Colonic mucosa (tissue), 4 donors: ENCODE measurements around the gene ABCA4. TPM values are rescaled to one million over a fixed set of nuclear protein-coding genes. Genes with fewer than 3 reads are reported as not detected.

Experiments used
- DNase-seq: peaks from one replicate; pipeline ENCODE4 v3.0.0-alpha.2; 2020
- H3K27ac ChIP-seq: fragments of 200-600 bp; one replicate; pipeline ENCODE4 v1.8.0; 2021
- H3K27me3 ChIP-seq: fragments of 200-600 bp; one replicate; pipeline ENCODE4 v1.8.0; 2021
- H3K36me3 ChIP-seq: fragments of 200-600 bp; one replicate; pipeline ENCODE4 v1.8.0; 2021
- H3K4me1 ChIP-seq: fragments of 200-600 bp; one replicate; pipeline ENCODE4 v1.8.0; 2021; ENCODE audit warnings: mild to moderate bottlenecking
- H3K4me3 ChIP-seq: fragments of 200-600 bp; one replicate; pipeline ENCODE4 v1.8.0; 2021
- H3K9ac ChIP-seq, 2 donors: one replicate each; pipeline ENCODE4 v1.7.0; 2013; ENCODE audit warnings: control low read depth in 2 of 2, low read depth in 2 of 2, low read length in 2 of 2
- H3K9me3 ChIP-seq: fragments of 200-600 bp; one replicate; pipeline ENCODE4 v1.8.0; 2021
- CTCF ChIP-seq: fragments of 200-600 bp; IDR thresholded peaks from one replicate; pipeline ENCODE4 v1.8.0; 2022; ENCODE audit warnings: antibody characterized with exemption, mild to moderate bottlenecking
- intact Hi-C: fragments of 100-400 bp; cut with DNase I; formaldehyde crosslinking; loops from one replicate; pipeline ENCODE4 v1.14.1; 2022
- total RNA-seq, 2 donors: library from RNA; stranded (reverse); fragmentation: NEBNext Ultra II Directional in 1 of 2; extraction: Animal tissue kit (Norgen Biotek cat#: 25700) in 1 of 2; gene quantifications; one replicate each; pipeline ENCODE4 v1.2.1, GENCODE V29; 2021
- donor health status: healthy.
- donor health status: DM: no; HTN: no; CAD: no.
- donor health status: DM: no; HTN: no; CAD: no.

Gene ABCA4
- total RNA-seq, 2 donors from 2014 or later, result 0.02 to 0.27 TPM

DNA sequence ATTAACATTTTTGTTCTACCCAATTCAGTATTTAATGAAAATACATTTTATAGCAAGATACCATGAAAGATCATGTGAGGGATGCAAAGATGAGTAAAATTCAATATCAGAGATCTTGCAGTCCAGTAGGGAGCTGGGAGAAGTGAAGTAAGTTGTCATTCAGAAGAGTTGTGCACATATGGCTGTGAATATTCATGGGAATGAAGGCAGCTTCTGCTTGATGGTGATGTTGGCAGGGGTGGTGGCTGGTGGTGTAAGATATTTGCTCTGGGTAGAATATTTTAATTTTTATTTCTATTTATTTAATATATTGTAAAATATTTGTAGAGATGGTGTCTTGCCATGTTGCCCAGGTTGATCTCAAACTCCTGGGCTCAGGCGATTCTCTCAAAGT is 139.7 kb downstream of the ABCA4 start:
- Histone ChIP-seq H3K27me3 (no peaks in the 10 kb centered on the region), H3K9me3 (no peaks in the 10 kb centered on the region), H3K36me3 (no peaks in the 10 kb centered on the region), H3K4me1 (no peaks in the 10 kb centered on the region), H3K4me3 (no peak overlapping the region), H3K9ac (no peak overlapping the region), H3K27ac (no peak overlapping the region)
- TF ChIP-seq CTCF, result no peak
- intact Hi-C loops, result no loop called here
- no peak for DNase-seq

DNA sequence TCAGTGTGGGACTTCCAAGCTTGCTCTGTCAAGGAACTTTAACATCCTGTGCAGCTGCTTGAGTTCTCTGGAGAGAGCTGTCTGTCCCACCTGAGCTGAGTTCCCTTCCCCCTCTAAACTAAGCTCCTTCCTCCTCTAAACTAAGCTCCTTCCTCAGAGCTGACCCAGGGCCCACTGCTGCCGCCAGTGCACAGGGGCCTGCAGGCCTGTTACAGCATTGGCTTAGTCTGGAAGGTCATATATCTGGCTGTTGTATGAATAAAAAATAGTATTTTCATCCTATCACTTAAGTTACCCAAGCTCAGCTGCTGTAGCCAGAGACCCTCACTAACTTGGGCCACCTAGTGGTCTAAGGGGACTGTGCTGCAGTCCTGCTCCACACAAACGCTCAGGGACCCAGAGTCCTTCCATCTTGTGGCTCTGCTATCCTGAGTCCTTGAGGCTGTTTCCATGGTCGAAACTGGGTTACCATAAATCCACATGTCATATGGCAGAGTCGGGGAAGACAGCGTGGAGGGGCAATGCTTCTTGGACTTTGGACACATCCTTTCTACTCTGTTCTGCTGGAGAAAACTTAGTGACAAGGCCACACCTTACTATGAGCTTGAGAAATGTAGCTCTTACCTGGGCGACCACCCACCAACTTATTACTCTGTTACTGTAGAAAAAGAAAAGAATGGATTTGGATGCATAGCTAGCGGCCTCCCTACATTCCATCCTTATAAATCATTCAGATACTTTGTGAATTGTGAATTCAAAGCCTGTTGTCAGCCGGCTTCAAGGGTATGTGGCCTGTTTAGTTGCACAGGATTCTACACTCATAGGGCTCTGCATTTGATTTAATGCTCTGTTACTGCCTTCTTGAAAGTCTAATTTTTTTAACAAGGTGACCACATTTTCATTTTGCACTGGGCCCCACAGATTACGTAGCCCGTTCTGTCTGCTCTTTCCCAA is 140.4 kb downstream of the ABCA4 start:
- no peak for TF ChIP-seq CTCF
- H3K36me3 ChIP-seq, result no peaks in the 10 kb centered on the region
- H3K4me1 ChIP-seq, result no peaks in the 10 kb centered on the region
- DNase-seq, result no peak
- H3K9ac ChIP-seq, result no peak overlapping the region
- peak overlapping the region; percentile 3 for H3K27ac ChIP-seq
- no peaks in the 10 kb centered on the region for H3K27me3 ChIP-seq
- no peaks in the 10 kb centered on the region for H3K9me3 ChIP-seq
- intact Hi-C loops, result no loop called here
- no peak overlapping the region for H3K4me3 ChIP-seq

DNA sequence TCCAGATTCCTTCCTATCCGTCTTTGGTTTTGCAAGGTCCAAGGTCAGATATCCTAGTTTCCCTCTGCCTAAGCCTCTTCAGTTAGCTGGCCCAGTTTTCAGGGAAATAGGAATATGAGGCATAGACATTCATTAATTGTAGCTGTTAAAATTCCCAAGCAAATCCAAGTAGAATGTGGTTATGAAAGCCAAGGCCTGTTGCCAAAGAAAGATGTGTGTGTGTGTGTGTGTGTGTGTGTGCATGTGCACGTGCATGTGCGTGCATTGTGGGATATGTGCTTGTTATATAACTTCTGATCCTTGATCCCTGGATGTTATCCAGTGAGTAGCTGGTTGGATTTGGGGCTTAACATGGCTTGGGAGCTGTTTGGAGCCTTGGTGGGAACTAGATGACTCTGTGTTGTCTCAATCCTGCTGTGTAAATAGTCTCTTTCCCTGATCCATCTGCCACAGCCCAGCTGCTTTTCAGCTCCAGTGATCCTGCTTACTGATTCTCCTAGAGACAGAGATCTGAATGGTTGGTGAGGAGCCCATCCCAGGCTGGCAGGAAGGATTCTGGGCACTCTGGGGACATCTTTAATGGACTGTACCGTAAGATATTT is 141.1 kb downstream of the ABCA4 start:
- Histone ChIP-seq H3K36me3 (no peaks in the 10 kb centered on the region), H3K9me3 (no peaks in the 10 kb centered on the region), H3K27ac (peak overlapping the region; percentile 3), H3K27me3 (no peaks in the 10 kb centered on the region), H3K4me1 (no peaks in the 10 kb centered on the region), H3K9ac (no peak overlapping the region), H3K4me3 (no peak overlapping the region)
- TF ChIP-seq CTCF, result no peak
- peak; percentile 58 for DNase-seq
- intact Hi-C loops, result no loop called here

DNA sequence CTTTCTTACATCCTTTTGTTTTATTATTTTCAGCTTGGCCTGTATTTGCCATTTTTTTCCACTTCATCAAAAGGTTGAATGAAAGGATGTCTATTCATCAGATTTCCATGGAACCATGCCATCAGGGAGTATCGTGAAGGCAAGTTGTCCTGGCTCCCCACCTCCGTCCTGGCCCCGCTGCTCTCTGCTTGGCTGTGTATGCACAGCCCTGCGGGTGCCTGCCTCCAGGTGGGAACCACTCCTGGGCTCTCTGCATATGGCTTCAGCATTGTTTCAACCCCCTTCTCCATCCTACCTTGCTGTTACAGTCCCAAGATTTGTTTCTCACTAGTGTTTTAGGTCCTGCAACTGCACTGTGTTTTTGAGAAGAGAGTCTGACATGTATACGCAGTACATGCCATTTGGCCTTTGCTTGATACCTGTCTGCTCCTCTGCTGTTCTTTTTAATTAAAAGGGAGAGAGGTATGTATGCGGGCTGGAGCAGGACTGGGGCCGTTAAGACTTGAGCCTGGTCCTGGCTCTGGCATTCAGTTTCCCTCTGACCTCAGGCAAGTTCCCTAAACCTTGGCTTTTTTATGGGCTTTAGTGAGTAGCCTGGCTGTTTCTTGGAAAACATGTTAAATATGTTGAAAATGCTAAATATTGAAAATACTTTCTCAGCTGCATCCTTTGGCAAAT is 141.8 kb downstream of the ABCA4 start:
- no peak for DNase-seq

More for the DNA sequence above, 141.8 kb downstream of the ABCA4 start:
- H3K27ac ChIP-seq, result no peak overlapping the region
- no peak overlapping the region for H3K9ac ChIP-seq
- H3K9me3 ChIP-seq, result no peaks in the 10 kb centered on the region
- intact Hi-C loops, result no loop called here
- no peaks in the 10 kb centered on the region for H3K4me1 ChIP-seq
- H3K36me3 ChIP-seq, result no peaks in the 10 kb centered on the region
- H3K4me3 ChIP-seq, result no peak overlapping the region
- H3K27me3 ChIP-seq, result no peaks in the 10 kb centered on the region
- no peak for TF ChIP-seq CTCF
